SU-DHL-6 (cell line): ENCODE data around the gene GIMD1.

Source experiments
- H2AFZ ChIP-seq: fragments of 200-600 bp; sonication (generic); 2 replicates; pipeline ENCODE4 v1.6.1; 2014; ENCODE audit warnings: low read depth, mild to moderate bottlenecking, moderate library complexity, mixed read lengths, antibody characterized with exemption, low read length; ENCODE audit not compliant: severe bottlenecking
- H3F3A ChIP-seq: fragments of 200-600 bp; shearing (Covaris generic); 2 replicates; pipeline ENCODE4 v1.6.0; 2016; ENCODE audit warnings: antibody characterized with exemption, mild to moderate bottlenecking; ENCODE audit not compliant: insufficient read depth
- H3K27ac ChIP-seq: fragments of 200-600 bp; sonication (generic); 2 replicates; pipeline ENCODE4 v1.5.1; 2016; ENCODE audit warnings: low read depth, mild to moderate bottlenecking, low read length, moderate library complexity, mixed read lengths
- H3K27me3 ChIP-seq: fragments of 200-600 bp; sonication (generic), shearing (Covaris generic); 2 replicates; pipeline ENCODE4 v1.6.0; 2014; ENCODE audit warnings: mild to moderate bottlenecking, low read length
- H3K36me3 ChIP-seq: fragments of 200-600 bp; sonication (generic); 2 replicates; pipeline ENCODE4 v1.6.1; 2014; ENCODE audit warnings: mild to moderate bottlenecking, low read length, mixed read lengths
- H3K4me2 ChIP-seq: fragments of 300-600, 200-600 bp; shearing (Covaris generic), sonication (generic); 2 replicates; pipeline ENCODE4 v1.6.0; 2014; ENCODE audit warnings: low read length, low read depth, mild to moderate bottlenecking; ENCODE audit not compliant: poor library complexity, severe bottlenecking
- H3K4me3 ChIP-seq: fragments of 200-600 bp; sonication (generic); 2 replicates; pipeline ENCODE4 v1.5.1; 2014; ENCODE audit warnings: antibody characterized with exemption, low read length, mild to moderate bottlenecking, mixed read lengths; ENCODE audit not compliant: insufficient read depth, poor library complexity, severe bottlenecking
- H3K79me2 ChIP-seq: fragments of 200-600 bp; sonication (generic); 2 replicates; pipeline ENCODE4 v1.6.1; 2014; ENCODE audit warnings: mild to moderate bottlenecking, low read length, moderate library complexity; ENCODE audit not compliant: insufficient read depth
- H3K9ac ChIP-seq: fragments of 200-600 bp; sonication (generic); 2 replicates; pipeline ENCODE4 v1.7.0; 2014; ENCODE audit warnings: mild to moderate bottlenecking, low read length
- H3K9me2 ChIP-seq: fragments of 200-600 bp; sonication (generic); replicated peaks from 2 replicates; pipeline ENCODE4 v1.6.1; 2014; ENCODE audit warnings: low read length; ENCODE audit not compliant: insufficient read depth
- H3K9me3 ChIP-seq: fragments of 200-600 bp; sonication (generic); 2 replicates; pipeline ENCODE4 v1.6.1; 2014; ENCODE audit warnings: low read length, mixed read lengths; ENCODE audit not compliant: insufficient read depth
- H4K20me1 ChIP-seq: fragments of 200-600 bp; sonication (generic); 2 replicates; pipeline ENCODE4 v1.6.1; 2014; ENCODE audit warnings: low read depth, mild to moderate bottlenecking, antibody characterized with exemption, low read length, moderate library complexity, mixed read lengths
- EZH2phosphoT487 ChIP-seq: fragments of 200-600 bp; sonication (generic), shearing (Covaris generic); conservative IDR thresholded peaks from 2 replicates; pipeline ENCODE4 v1.6.1; 2018; ENCODE audit warnings: mild to moderate bottlenecking, antibody characterized with exemption, low read length, moderate library complexity, mixed read lengths
- TF ChIP-seq, protein P1 (sequence below): fragments of 200-600 bp; sonication (generic); IDR thresholded peaks from one replicate; pipeline ENCODE4 v1.5.1; 2017; ENCODE audit warnings: antibody characterized with exemption, mild to moderate bottlenecking, low read length, moderate library complexity; ENCODE audit not compliant: insufficient read depth, poor library complexity, severe bottlenecking

Gene GIMD1

GRCh38 chr4:106371161-106371560 lies 2.6 kb upstream of the GIMD1 start:
- Histone ChIP-seq H4K20me1 (no peaks in the 10 kb centered on the region), H3K27me3 (no peaks in the 10 kb centered on the region), H2AFZ (no peak overlapping the region), H3K9me2 (no peaks in the 10 kb centered on the region), H3K79me2 (no peaks in the 10 kb centered on the region), H3K9ac (no peak overlapping the region), H3K4me2 (no peak overlapping the region), H3K4me3 (no peak overlapping the region), H3F3A (no peaks in the 10 kb centered on the region), H3K27ac (no peak overlapping the region), H3K9me3 (no peaks in the 10 kb centered on the region), H3K36me3 (no peaks in the 10 kb centered on the region)
- TF ChIP-seq EZH2phosphoT487: no peak
- TF ChIP-seq, protein P1, sequence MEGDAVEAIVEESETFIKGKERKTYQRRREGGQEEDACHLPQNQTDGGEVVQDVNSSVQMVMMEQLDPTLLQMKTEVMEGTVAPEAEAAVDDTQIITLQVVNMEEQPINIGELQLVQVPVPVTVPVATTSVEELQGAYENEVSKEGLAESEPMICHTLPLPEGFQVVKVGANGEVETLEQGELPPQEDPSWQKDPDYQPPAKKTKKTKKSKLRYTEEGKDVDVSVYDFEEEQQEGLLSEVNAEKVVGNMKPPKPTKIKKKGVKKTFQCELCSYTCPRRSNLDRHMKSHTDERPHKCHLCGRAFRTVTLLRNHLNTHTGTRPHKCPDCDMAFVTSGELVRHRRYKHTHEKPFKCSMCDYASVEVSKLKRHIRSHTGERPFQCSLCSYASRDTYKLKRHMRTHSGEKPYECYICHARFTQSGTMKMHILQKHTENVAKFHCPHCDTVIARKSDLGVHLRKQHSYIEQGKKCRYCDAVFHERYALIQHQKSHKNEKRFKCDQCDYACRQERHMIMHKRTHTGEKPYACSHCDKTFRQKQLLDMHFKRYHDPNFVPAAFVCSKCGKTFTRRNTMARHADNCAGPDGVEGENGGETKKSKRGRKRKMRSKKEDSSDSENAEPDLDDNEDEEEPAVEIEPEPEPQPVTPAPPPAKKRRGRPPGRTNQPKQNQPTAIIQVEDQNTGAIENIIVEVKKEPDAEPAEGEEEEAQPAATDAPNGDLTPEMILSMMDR: no peak

- H3K4me2 ChIP-seq: no peak overlapping the region
- no peak overlapping the region for H2AFZ ChIP-seq
- H3F3A ChIP-seq: no peaks in the 10 kb centered on the region
- no peaks in the 10 kb centered on the region for H3K9me3 ChIP-seq
- no peak for TF ChIP-seq EZH2phosphoT487
- TF ChIP-seq, protein P1: no peak
- no peak overlapping the region for H3K9ac ChIP-seq
- H3K4me3 ChIP-seq: no peak overlapping the region
- H3K9me2 ChIP-seq: no peaks in the 10 kb centered on the region
- no peaks in the 10 kb centered on the region for H3K79me2 ChIP-seq
- H3K36me3 ChIP-seq: no peaks in the 10 kb centered on the region
- no peaks in the 10 kb centered on the region for H3K27me3 ChIP-seq
- H4K20me1 ChIP-seq: no peaks in the 10 kb centered on the region
- no peak overlapping the region for H3K27ac ChIP-seq
Measured at GRCh38 chr4:106370214-106370613, 1.6 kb upstream of the GIMD1 start.

GRCh38 chr4:106369456-106370060 lies 980 bp upstream of the GIMD1 start:
- Histone ChIP-seq H2AFZ (no peak overlapping the region), H3K27me3 (no peaks in the 10 kb centered on the region), H3K9me2 (no peaks in the 10 kb centered on the region), H3K4me2 (no peak overlapping the region), H3F3A (no peaks in the 10 kb centered on the region), H3K4me3 (no peak overlapping the region), H3K36me3 (no peaks in the 10 kb centered on the region), H4K20me1 (no peaks in the 10 kb centered on the region), H3K27ac (no peak overlapping the region), H3K79me2 (no peaks in the 10 kb centered on the region), H3K9me3 (no peaks in the 10 kb centered on the region), H3K9ac (no peak overlapping the region)
- TF ChIP-seq EZH2phosphoT487: no peak
- TF ChIP-seq, protein P1: no peak
